Loucy (cell line): ENCODE measurements around the gene CRYGS.

ENCODE experiments used
- H2AFZ ChIP-seq: fragments of 200-600 bp; sonication (generic); 2 replicates; pipeline ENCODE4 v1.6.0; 2016; ENCODE audit warnings: antibody characterized with exemption, mild to moderate bottlenecking, low read length, moderate library complexity
- H3F3A ChIP-seq: fragments of 200-600 bp; 2 replicates; pipeline ENCODE4 v1.6.0; 2016; ENCODE audit warnings: antibody characterized with exemption, low read depth, mild to moderate bottlenecking
- H3K27me3 ChIP-seq: fragments of 200-600 bp; sonication (generic); 2 replicates; pipeline ENCODE4 v1.6.1; 2014; ENCODE audit warnings: low read length, mild to moderate bottlenecking; ENCODE audit not compliant: insufficient read depth, poor library complexity, severe bottlenecking
- H3K36me3 ChIP-seq: fragments of 200-600 bp; sonication (generic); 2 replicates; pipeline ENCODE4 v1.6.1; 2016; ENCODE audit warnings: low read length; ENCODE audit not compliant: insufficient read depth
- H3K4me1 ChIP-seq: fragments of 200-600 bp; sonication (generic); 2 replicates; pipeline ENCODE4 v1.5.1; 2014; ENCODE audit warnings: low read length, mild to moderate bottlenecking; ENCODE audit not compliant: insufficient read depth, poor library complexity, severe bottlenecking
- H3K4me2 ChIP-seq: fragments of 200-600 bp; sonication (generic); 2 replicates; pipeline ENCODE4 v1.6.0; 2014; ENCODE audit warnings: antibody characterized with exemption, low read length, low read depth, mild to moderate bottlenecking; ENCODE audit not compliant: poor library complexity, severe bottlenecking
- H3K4me3 ChIP-seq: fragments of 200-600 bp; sonication (generic); 2 replicates; pipeline ENCODE4 v1.5.1; 2014; ENCODE audit warnings: low read length, mild to moderate bottlenecking, mixed read lengths; ENCODE audit not compliant: poor library complexity, severe bottlenecking
- H3K79me2 ChIP-seq: fragments of 200-600 bp; sonication (generic); 2 replicates; pipeline ENCODE4 v1.6.1; 2014; ENCODE audit warnings: low read length; ENCODE audit not compliant: insufficient read depth
- H3K9ac ChIP-seq: fragments of 200-600 bp; sonication (generic); 2 replicates; pipeline ENCODE4 v1.6.0; 2014; ENCODE audit warnings: mild to moderate bottlenecking, low read depth, low read length, moderate library complexity; ENCODE audit not compliant: poor library complexity, severe bottlenecking
- H3K9me2 ChIP-seq: fragments of 200-600 bp; sonication (generic); replicated peaks from 2 replicates; pipeline ENCODE4 v1.6.1; 2016; ENCODE audit warnings: low read depth, low read length, mixed read lengths
- H3K9me3 ChIP-seq: fragments of 200-600 bp; sonication (generic); 2 replicates; pipeline ENCODE4 v1.6.1; 2014; ENCODE audit warnings: mild to moderate bottlenecking, antibody characterized with exemption, low read length, low read depth; ENCODE audit not compliant: insufficient read depth
- H4K20me1 ChIP-seq: fragments of 200-600 bp; sonication (generic); 2 replicates; pipeline ENCODE4 v1.6.0; 2014; ENCODE audit warnings: antibody characterized with exemption, low read length, mild to moderate bottlenecking; ENCODE audit not compliant: insufficient read depth, poor library complexity, severe bottlenecking
- CTCF ChIP-seq: fragments of 200-600 bp; sonication (generic); conservative IDR thresholded peaks from 2 replicates; pipeline ENCODE4 v1.5.1; 2014; ENCODE audit warnings: mild to moderate bottlenecking, antibody characterized with exemption, low read length
- EZH2phosphoT487 ChIP-seq: fragments of 200-600 bp; IDR thresholded peaks from 2 replicates; pipeline ENCODE4 v1.6.1; 2018; ENCODE audit warnings: antibody characterized with exemption, mild to moderate bottlenecking, moderate library complexity, borderline replicate concordance

Gene CRYGS

GRCh38 chr3:186515125-186515524 is 29.1 kb downstream of the CRYGS start:
- no peaks in the 10 kb centered on the region for H3K79me2 ChIP-seq
- H3K27me3 ChIP-seq = no peaks in the 10 kb centered on the region
- peak overlapping the region; percentile 81 for H3K9ac ChIP-seq
- peak overlapping the region; percentile 51 for H3K4me3 ChIP-seq
- no peaks in the 10 kb centered on the region for H3K9me3 ChIP-seq
- H3K4me1 ChIP-seq = peaks cover 89% of the 10 kb centered on the region
- peaks cover 14% of the 10 kb centered on the region for H3F3A ChIP-seq
- TF ChIP-seq CTCF (no peak), EZH2phosphoT487 (no peak)
- no peaks in the 10 kb centered on the region for H3K36me3 ChIP-seq
- peak overlapping the region; percentile 84 for H3K4me2 ChIP-seq
- no peak overlapping the region for H2AFZ ChIP-seq
- H3K9me2 ChIP-seq = no peaks in the 10 kb centered on the region
- no peaks in the 10 kb centered on the region for H4K20me1 ChIP-seq

DNA sequence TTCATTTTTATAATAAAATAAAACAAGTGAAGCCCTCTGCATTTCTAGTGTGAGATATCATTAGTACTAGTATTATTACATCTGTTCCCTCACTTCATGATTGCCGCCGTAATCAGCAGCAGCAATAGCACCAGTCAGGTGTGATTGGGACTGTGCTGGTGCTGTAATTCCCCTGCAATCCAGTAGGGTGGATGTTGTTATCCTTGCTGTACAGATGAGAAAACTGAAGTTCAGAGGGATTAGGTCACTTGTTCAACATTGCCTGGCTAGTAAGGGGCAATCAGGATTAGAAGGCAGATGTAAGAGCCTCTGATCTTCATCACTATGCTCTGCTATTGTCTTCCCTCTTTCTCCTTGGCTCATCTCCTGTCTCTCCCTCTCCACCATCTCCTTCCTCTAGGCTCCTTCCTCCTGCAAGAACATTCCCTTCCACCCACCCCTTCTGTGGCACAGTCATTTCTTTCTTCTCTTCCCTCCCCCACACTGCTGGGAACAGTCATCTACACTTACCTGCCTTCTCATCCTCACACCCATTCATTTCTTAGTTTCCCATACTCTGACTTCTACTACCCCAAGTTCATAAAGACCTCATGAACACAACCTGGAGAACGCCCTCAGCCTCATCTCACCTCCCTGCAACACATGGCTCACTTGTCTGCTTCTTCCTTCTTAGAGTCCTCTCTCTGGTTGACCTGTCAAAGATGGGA is 29.7 kb downstream of the CRYGS start:
- Histone ChIP-seq H3K9ac (peak overlapping the region; percentile 81), H3K4me1 (peaks cover 89% of the 10 kb centered on the region), H3K4me2 (peak overlapping the region; percentile 84), H3K9me3 (no peaks in the 10 kb centered on the region), H3K4me3 (peak overlapping the region; percentile 51), H3K79me2 (no peaks in the 10 kb centered on the region), H3K36me3 (no peaks in the 10 kb centered on the region), H2AFZ (no peak overlapping the region), H3K27me3 (no peaks in the 10 kb centered on the region), H4K20me1 (no peaks in the 10 kb centered on the region), H3K9me2 (no peaks in the 10 kb centered on the region), H3F3A (peaks cover 13% of the 10 kb centered on the region)
- TF ChIP-seq EZH2phosphoT487 = no peak
- TF ChIP-seq CTCF = peak; percentile 66

DNA sequence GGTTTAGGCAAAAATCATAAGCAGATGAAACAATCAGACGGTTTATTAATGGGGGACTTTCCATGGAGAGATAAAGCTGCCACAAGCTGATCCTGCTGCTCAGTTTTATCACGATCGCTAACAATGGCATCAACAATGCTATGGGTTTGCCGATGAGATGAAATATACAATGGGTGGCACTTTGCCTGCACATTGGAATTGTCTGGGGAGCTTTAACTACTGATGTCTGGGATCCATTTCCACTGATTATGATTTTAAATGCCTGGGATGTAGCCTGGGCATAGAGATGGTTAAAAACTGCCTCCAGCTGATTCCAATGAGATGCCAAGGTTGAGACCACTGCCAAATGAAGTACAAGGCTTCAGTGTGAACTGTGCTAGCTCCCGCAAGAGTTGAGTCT is 30.8 kb downstream of the CRYGS start:
- Histone ChIP-seq H3K9me3 (no peaks in the 10 kb centered on the region), H3K9me2 (no peaks in the 10 kb centered on the region), H3K4me1 (peaks cover 91% of the 10 kb centered on the region), H3K27me3 (no peaks in the 10 kb centered on the region), H2AFZ (no peak overlapping the region), H4K20me1 (no peaks in the 10 kb centered on the region), H3K79me2 (no peaks in the 10 kb centered on the region), H3K9ac (no peak overlapping the region), H3K4me3 (no peak overlapping the region), H3F3A (peaks cover 5% of the 10 kb centered on the region), H3K36me3 (no peaks in the 10 kb centered on the region), H3K4me2 (no peak overlapping the region)
- TF ChIP-seq EZH2phosphoT487 (no peak), CTCF (no peak)
